Measurements from ENCODE around the gene SLC13A1.

- no peak for TF ChIP-seq CTCF (IDR thresholded peaks at IDR 0.05)
- TF ChIP-seq ZFX (IDR thresholded peaks at IDR 0.05; ENCODE audit: borderline replicate concordance) = no peak
Observed at GRCh38 chr7:123190109-123190831, 9.5 kb downstream of the SLC13A1 start.
